ENCODE results near the gene LGR5.

The LGR5 gene, protein sequence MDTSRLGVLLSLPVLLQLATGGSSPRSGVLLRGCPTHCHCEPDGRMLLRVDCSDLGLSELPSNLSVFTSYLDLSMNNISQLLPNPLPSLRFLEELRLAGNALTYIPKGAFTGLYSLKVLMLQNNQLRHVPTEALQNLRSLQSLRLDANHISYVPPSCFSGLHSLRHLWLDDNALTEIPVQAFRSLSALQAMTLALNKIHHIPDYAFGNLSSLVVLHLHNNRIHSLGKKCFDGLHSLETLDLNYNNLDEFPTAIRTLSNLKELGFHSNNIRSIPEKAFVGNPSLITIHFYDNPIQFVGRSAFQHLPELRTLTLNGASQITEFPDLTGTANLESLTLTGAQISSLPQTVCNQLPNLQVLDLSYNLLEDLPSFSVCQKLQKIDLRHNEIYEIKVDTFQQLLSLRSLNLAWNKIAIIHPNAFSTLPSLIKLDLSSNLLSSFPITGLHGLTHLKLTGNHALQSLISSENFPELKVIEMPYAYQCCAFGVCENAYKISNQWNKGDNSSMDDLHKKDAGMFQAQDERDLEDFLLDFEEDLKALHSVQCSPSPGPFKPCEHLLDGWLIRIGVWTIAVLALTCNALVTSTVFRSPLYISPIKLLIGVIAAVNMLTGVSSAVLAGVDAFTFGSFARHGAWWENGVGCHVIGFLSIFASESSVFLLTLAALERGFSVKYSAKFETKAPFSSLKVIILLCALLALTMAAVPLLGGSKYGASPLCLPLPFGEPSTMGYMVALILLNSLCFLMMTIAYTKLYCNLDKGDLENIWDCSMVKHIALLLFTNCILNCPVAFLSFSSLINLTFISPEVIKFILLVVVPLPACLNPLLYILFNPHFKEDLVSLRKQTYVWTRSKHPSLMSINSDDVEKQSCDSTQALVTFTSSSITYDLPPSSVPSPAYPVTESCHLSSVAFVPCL

DNA sequence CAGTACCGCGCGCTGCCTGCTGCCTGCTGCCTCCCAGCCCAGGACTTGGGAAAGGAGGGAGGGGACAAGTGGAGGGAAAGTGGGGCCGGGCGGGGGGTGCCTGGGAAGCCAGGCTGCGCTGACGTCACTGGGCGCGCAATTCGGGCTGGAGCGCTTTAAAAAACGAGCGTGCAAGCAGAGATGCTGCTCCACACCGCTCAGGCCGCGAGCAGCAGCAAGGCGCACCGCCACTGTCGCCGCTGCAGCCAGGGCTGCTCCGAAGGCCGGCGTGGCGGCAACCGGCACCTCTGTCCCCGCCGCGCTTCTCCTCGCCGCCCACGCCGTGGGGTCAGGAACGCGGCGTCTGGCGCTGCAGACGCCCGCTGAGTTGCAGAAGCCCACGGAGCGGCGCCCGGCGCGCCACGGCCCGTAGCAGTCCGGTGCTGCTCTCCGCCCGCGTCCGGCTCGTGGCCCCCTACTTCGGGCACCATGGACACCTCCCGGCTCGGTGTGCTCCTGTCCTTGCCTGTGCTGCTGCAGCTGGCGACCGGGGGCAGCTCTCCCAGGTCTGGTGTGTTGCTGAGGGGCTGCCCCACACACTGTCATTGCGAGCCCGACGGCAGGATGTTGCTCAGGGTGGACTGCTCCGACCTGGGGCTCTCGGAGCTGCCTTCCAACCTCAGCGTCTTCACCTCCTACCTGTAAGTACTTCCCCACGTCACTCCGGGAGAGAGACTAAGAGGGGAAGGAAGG, at the start of gene LGR5:
Gene LGR5 (plus strand): TSS at position 186 of the 732 bp plus-strand sequence. CDS start 283 bp downstream, at position 469.
- peak; percentile 67 for DNase-seq (ENCODE audit: low read depth, low spot score)

DNA sequence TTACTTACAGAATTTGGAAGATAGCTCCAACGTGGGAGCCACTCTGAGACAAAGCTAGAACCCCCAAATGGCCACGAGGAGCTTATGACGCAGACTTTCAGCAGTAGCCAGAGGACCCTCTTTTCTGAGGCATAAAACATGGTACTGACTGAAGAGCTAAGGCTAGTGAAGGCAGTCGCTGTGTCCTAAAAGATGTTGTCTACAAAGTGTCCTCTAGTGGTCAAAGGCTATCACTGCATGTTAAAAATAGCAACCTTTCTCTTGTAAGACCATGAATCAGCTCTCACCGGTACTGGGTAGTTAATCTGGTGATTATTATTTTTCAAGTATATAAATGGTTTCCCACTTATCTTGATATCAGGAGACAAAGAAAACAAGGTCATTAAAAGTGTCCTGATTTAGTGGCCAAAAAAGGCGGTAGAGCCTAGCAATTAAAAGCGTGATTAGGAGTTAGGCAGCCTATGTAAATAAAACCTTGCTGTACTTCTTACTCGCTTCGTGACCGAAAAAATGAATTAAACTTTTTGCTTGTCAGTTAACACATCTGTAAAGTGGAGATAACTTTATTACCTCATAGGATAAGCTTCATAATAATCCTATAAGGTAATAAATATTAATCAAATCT, 47.0 kb upstream of the LGR5 start:
- peak; percentile 73 for DNase-seq (ENCODE audit: low read depth, low spot score)

DNA sequence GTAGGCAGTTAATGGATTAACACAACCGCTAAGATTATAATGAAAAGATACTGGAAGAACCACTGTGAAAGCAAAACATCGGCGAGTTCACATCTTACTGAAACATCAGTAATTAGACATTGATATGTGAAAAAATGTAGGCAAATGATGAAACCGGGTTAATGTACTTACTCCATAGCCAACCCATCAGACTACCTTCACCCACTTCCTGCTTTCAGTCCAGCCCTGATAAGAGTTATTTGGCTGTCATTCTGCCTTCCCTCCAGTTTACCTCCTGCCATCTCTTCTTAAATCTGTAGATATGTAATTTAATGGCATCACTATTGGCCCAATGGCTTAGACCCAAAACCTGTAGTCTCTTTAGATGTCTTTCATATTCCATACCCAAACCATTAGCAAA, 46.0 kb upstream of the LGR5 start:
- DNase-seq (ENCODE audit: low read depth, low spot score), result no peak

DNA sequence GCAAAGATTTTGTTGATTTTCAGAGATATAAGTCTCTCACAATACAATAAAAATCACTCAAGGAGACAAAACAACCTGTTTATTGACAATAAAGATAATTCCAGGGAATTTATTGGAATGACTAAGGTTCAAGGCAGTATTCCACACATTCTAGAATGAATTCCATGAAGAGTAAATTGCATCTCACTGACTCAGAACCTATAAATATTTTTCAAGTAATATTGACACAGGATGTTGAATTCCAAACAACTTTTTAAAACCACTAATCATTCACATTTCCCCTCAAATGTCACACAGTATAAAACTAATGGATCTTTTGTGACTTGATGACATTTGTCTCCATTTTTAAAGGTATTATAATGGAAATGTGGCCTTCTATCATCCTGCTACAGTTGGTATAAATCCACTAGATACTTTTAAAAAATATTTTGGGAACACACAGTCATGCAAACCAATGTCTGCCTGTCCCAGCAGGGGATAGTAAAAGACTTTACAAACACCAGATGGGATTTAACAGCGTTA, 42.1 kb upstream of the LGR5 start:
- DNase-seq (ENCODE audit: low read depth, low spot score), result peak; percentile 13

DNA sequence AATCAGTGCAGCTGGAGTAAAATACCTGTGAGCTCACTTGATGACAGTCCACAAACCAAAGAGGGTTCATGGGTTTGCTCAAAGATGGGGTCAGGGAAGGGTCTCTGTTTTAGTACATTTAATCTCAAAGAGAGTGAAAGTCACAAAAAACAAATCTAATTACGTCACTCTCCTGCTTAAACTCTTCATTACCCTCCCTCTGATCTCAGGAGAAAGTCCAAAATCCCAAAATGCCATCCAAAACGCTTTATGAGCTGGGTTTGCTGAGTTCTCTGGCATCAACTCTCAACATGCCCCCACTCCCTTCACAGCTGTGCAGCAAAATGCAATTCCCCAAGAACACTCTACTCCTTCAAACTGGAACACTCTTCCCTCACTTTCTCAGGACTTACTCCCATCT, 40.4 kb upstream of the LGR5 start:
- DNase-seq (ENCODE audit: low read depth, low spot score), result no peak

DNA sequence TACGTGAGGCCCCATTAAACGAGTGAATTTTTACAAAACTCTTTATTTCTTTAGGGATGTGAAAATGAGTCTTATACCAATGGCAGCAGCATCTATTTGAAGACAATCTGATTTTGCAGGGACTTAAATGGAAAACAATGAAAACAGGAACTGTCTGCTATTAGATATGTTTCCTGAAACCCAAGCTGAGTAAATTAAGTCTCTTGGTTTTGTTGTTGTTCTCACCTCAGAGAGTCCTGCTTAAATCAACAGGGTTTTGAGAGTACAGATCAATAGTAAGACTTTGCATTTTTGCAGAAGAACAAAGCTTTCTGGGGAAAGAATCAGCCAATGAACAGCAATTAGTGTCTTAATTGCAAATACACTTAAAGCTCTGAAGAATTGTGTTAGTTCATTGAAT, 39.1 kb upstream of the LGR5 start:
- DNase-seq (ENCODE audit: low read depth, low spot score), result no peak

DNA sequence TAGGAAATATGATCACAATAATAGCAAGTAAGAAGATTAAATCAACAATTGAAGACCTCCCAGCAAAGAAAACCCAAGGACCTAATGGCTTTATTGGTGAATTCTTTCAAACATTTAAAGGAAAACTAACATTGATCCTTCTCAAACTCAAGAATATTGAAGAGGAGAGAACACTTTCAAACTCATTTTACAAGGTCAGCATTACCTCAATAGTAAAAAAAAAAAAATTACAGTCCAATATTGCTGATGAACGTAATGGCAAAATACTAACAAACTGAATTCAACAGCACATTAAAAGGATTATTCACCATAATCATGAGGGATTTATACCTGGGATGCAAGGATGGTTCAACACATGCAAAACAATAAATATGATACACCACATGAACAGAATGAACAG, 33.7 kb upstream of the LGR5 start:
- no peak for DNase-seq (ENCODE audit: low read depth, low spot score)

DNA sequence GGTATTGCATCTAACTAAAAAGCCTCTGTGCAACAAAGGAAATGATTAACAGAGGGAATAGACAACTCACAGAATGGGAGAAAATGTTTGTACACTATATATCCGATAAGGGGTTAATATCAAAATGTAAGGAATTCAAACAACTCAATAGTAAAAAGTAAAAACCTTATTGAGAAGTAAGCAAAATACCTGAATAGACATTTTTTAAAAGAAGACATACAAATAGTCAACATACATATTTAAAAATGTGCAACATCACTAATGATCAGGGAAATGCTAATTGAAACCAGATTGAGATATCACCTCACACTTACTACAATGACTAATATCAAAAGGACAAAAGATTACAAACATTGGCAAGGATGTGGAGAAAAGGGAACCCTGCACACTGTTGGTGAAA, 31.9 kb upstream of the LGR5 start:
- DNase-seq (ENCODE audit: low read depth, low spot score), result no peak

DNA sequence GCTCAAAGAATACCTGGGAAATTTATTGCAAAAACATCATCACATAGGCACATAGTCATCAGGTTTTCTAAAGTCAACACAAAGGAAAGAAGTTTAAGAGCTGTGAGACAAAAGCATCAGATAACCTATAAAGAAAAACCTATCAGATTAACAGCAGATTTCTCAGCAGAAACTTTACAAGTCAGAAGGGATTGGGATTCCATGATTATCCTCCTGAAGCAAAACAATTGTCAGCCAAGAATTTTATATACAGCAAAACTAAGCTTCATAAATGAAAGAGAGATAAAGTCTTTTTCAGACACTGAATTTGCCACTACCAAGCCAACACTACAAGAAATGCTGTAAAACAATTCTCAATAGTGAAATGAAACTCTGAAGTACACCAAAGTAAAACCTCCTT, 28.8 kb upstream of the LGR5 start:
- no peak for DNase-seq (ENCODE audit: low read depth, low spot score)

DNA sequence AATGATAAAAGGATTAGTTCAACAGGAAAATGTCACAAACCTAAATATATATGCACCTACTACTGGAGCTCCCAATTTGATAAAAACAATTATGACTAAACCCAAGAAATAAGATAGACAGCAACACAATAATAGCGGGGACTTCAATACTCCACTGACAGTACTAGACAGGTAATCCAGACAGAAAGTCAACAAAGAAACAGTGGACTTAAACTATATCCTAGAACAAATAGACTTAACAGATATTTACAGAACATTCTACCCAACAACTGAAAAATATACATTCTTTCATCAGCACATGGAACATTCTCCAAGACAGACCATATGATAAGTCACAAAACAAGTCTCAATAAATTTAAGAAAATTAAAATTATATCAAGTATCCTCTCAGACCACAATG, 28.0 kb upstream of the LGR5 start:
- no peak for DNase-seq (ENCODE audit: low read depth, low spot score)

DNA sequence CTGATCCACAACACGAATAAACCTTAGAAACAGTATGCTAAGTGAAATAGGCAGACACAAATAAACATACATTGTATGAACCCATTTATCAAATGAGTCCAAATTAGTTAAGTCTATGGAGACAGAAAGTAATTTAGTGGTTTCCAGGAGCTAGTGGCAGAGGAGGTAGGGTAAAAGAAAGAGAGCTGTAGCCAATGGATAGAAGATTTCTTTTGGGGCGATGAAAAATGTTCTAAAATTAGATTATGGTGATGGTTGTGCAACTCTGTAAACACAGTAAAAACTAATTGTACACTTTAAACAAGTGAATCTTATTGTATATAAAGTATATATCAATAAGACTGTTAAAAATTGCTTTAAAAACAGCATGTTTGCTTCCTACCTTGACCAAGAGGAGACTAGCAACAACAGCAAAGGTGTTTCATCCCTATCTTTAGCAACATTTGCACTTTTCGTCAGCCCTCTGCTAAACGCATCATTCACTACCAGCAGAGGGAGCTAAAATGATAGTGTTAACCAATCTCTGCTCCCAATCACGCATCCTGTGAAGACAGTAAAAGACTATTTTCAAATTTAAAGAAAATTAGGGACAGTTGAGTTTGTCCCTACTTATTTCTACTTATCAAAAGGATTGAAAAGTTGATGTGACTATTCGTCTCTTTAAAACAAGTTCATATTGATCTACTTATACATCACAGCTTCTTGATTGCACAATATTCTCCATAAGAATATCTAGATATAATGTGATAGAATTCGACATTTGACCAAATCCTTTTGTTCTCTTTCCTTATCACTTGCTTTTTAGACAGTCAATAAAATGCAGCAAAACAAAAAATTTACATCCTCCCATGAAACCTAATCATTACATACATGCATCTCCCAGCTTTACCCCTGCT, 24.0 kb upstream of the LGR5 start:
- DNase-seq (ENCODE audit: low read depth, low spot score), result peak; percentile 73

DNA sequence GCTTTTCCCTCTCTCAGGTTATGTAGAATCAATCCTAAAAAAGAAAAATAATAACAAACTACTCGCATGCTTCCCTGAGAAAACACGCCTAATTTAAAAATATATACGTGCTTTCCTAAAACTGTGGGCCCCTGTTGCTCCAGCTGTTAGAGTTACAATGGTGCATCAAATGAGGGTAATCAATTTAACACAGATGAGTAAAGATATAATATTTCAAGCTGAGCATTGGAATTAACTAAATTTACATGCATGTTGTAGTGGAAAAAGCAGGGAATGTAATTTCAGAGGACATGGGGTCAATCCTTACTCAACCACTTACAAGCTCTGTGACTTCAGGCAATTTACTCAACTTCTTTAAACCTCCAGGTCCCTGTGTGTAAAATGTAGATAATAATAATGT, 22.4 kb upstream of the LGR5 start:
- no peak for DNase-seq (ENCODE audit: low read depth, low spot score)

DNA sequence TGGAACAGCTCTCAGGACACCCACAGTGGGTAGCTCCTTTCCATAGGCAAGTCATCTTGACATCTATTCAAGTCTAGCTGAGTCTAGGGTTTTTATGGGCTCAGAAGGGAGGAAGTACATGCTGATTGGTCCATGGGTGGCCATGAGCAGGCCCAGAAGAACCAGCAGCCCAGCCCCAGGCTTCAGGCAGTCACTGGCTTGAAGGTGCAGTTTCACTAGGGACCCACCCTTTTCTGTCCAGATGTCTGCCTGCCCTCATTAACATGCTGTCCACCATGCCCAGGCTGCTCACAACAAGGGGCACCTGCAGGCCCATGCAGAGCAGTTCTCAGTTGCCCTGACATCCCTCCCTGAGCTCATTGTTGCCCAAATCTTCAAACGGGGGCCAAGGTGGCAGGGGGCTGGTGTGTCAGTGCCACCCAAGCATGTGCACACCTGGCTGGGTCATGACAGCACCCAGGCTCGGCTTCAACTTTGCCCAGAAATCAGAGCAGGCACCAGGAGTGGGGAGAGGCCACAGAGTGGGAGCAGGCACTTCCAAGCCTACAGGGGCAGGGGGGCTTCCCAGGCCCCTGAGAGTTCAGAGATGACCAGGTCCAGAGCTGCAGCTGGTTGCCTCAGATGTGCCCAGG, 18.7 kb upstream of the LGR5 start:
- no peak for DNase-seq (ENCODE audit: low read depth, low spot score)

DNA sequence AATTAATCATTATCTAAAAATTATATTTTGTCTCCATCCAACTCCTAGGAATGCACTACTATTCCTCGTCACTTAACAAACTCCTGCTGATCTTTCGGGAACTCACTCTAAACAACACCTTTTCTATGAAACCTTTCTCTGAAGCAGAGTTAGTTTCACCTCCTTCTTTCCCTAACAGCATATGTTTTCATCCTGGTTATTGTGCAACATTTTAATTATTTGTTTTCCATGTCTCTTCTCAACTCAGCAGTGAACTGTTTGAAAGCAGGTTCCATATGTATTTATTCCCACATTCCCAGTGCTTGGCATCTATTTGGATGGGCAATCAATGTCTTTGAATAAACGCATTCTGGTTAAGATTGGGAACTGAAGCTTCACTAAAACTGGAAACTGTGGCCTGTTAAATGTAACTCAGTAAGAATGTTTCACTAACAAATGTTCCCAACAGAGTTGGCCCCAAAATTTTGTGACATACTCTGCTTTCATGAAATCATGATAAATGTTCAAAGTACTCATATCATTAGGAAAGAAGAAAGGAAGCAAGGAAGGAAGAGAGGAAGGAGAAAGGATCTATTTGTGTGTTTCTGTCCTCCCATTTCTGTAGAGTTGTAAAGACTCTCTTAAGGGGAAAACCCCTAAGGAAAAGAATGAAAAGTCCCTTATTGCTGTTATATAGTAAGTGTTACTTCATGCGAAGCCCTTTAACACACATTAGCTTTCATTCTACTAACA, 13.9 kb upstream of the LGR5 start:
- no peak for DNase-seq (ENCODE audit: low read depth, low spot score)

DNA sequence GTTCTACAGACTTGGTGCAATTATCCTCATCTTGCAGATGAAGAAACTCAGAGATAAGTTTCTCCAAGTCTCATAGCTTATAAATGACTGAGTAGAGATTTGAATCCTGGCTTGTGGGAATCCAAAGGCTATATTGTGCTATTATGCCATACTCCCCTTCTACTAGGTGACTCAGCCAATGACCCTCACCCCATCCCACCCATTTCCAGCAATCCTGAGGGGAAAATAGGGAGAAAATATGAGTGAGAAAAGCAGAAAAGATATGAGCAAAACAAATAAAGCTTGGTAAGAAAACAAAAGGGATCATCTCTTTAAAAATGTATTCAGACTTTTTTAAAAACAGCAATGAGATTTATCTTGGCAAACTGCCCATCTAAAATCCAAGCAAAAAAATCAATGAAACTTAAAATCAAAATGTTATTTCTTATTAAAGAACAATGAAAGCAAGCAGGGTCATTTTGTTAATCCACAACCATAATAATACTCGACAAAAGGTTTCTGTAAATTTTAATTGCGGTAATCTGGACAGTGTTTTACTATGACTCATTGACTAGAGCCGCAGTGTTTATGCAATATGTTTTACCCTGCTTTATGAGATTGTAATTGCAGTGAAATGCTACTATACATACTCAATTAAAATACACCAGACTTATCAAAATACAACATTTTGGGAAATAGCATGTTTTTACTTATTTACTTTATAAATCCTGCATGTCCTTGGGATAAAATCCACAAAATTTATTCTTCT, 13.1 kb upstream of the LGR5 start:
- DNase-seq (ENCODE audit: low read depth, low spot score), result no peak

DNA sequence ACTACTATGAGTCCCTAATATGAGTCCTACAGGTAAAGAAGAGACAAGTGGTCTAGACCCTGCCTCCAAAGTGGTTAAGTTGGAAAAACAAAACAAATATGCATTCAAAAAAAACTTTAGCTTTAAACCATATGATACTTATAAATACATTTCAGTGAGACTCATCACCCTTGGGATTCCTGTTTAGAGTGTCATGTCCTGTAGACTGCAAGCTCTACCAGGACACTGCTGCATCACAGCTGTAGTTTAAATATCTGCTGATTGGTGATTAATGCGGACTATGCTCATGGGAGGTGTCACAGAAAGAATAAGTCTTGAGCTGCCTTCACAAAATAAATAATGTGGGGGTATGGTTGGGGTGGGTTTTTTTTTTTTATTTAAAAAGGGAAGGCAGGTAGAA, 8.8 kb upstream of the LGR5 start:
- DNase-seq (ENCODE audit: low read depth, low spot score), result no peak

DNA sequence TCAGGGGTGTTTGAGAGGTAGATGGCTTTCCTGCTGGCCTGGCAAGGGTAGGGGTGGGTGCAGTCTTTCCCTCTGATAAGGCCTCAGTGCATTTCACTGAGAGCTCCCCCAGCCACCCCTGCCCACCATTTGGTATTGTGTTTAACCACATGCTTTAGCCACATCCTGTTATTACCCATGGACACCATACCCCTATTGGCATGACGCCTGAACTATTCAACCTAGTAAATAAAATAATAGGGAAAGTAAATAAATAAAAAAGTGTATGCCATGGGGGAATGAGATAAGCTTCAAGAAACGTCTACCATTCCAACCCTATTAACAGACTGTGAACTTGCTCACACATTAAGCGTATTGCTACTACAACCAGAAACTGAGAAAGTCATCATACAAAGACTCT, 7.6 kb upstream of the LGR5 start:
- DNase-seq (ENCODE audit: low read depth, low spot score), result no peak

DNA sequence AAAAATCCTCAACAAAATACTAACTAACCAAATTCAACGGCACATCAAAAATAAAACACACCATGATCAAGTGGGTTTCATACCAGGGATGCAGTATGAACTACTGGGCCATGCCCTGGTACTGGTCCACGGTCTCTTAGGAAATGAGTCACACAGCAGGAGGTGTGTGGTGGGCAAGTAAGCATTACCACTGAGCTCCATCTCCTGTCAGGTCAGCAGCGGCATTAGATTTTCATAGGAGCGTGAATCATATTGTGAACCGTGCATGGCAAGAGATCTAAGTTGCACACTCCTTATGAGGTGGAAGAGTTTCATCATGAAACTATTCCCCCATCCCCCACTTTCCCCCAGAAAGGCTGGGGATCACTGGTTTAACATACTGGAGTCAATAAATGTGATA, 6.7 kb upstream of the LGR5 start:
- no peak for DNase-seq (ENCODE audit: low read depth, low spot score)

DNA sequence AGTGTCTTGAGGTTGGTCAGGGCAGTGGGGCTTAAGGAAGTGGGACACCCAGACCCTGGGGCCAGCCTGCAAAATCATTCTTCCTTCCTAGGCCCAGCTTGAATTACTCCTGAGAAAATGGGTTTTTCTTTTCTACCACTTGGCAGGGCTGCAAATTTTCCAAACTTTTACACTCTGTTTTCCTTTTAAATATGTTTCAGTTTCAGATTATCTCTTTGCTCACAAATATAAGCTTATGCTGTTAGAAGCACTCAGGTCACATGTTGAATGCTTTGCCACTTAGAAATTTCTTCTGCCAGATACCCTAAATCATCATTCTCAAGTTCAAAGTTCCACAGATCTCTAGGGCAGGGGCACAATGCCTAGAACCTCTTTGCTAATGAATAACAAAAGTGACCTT, 2.9 kb upstream of the LGR5 start:
- no peak for DNase-seq (ENCODE audit: low read depth, low spot score)
